Activated naive CD8-positive, alpha-beta T cell treated with anti-CD3 and anti-CD28 coated beads for 36 hours (primary cell): ENCODE results near the gene PIH1D1. TPM values are rescaled to one million over a fixed set of nuclear protein-coding genes. Genes with fewer than 3 reads are reported as not detected.
A peak's percentile ranks its signal among the peaks of the same experiment; 100 is the strongest.
"Not testable (repeated sequence)": the region's sequence is repeated elsewhere in the genome, so short reads cannot be mapped to it uniquely, and the experiment has no call there.

Experiments
- DNase-seq: peaks from one replicate; pipeline ENCODE4 v3.0.0; 2021
- H3K27ac Mint-ChIP-seq: one replicate; pipeline ENCODE4 v1.8.0; 2022; ENCODE audit warnings: mild to moderate bottlenecking, moderate library complexity, mixed read lengths
- H3K27me3 Mint-ChIP-seq: one replicate; pipeline ENCODE4 v1.8.0; 2022; ENCODE audit warnings: mild to moderate bottlenecking, mixed read lengths
- H3K36me3 Mint-ChIP-seq: one replicate; pipeline ENCODE4 v1.8.0; 2021; ENCODE audit warnings: mild to moderate bottlenecking, mixed read lengths
- H3K4me1 Mint-ChIP-seq: one replicate; pipeline ENCODE4 v1.8.0; 2021; ENCODE audit warnings: mixed read lengths
- H3K4me3 Mint-ChIP-seq: one replicate; pipeline ENCODE4 v1.8.0; 2022; ENCODE audit warnings: mild to moderate bottlenecking, moderate library complexity, mixed read lengths
- H3K9me3 Mint-ChIP-seq: one replicate; pipeline ENCODE4 v1.8.0; 2022; ENCODE audit warnings: mixed read lengths
- total RNA-seq, 2 experiments: library from RNA; stranded (reverse); gene quantifications; one replicate each; pipeline ENCODE4 v1.2.3, GENCODE V29; 2021

The PIH1D1 gene
- total RNA-seq, 2 experiments from 2014 or later = 140 to 141 TPM

DNA sequence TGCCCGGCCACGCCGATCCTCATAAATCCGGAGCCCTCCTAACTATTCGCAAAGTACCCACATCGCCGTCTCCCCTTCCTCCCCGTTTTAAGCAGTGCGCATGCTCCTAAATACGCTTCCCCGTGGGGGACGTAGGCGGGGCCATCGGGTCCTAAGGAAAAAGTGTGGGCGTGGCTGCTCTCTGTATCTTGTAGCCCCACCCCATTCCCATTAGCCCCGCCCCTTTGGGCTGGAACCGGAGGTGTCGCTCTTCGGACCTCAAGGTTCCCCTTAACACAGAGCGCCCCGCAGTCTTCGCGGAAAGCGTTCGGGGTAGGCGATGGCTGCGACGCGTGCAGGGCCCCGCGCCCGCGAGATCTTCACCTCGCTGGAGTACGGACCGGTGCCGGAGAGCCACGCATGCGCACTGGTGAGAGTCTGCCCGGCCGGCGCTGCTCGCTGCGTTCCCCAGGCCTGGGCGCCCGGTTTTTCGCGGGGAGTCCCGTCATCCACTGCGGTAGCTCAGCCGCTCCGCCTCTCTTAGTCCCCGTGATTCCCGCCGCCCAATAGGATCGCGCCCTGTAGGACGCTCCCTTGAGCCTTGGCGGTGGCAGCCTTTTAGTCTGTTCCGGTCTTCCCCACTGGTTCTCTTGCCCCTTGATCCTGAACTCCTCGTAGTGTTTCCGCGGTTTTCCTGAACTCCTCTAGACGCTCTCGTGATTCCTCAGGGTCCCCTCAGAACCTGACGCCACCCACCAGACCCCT, 1.6 kb upstream of the PIH1D1 start, which contains the start of gene ALDH16A1:
Gene ALDH16A1 (plus strand): TSS at position 213 of the 744 bp plus-strand sequence. CDS start 107 bp downstream, at position 320.
- peak; percentile 99 for DNase-seq
- peak within 1 kb of the TSS; percentile 99 for H3K4me3 Mint-ChIP-seq
- no peaks in the 10 kb centered on the region for H3K27me3 Mint-ChIP-seq
- H3K36me3 Mint-ChIP-seq = peaks cover 28% of the 10 kb centered on the region
- H3K9me3 Mint-ChIP-seq = no peaks in the 10 kb centered on the region
- H3K4me1 Mint-ChIP-seq = peaks cover 39% of the 10 kb centered on the region
- H3K27ac Mint-ChIP-seq = peak within 1 kb of the TSS; percentile 100

GRCh38 chr19:49450405-49450804, 1.2 kb downstream of the PIH1D1 start:
- no peaks in the 10 kb centered on the region for H3K27me3 Mint-ChIP-seq
- no peaks in the 10 kb centered on the region for H3K9me3 Mint-ChIP-seq
- H3K4me3 Mint-ChIP-seq = peak overlapping the region; percentile 99
- peaks cover 30% of the 10 kb centered on the region for H3K36me3 Mint-ChIP-seq
- H3K27ac Mint-ChIP-seq = peak overlapping the region; percentile 100
- H3K4me1 Mint-ChIP-seq = peaks cover 37% of the 10 kb centered on the region
- DNase-seq = no peak

DNA sequence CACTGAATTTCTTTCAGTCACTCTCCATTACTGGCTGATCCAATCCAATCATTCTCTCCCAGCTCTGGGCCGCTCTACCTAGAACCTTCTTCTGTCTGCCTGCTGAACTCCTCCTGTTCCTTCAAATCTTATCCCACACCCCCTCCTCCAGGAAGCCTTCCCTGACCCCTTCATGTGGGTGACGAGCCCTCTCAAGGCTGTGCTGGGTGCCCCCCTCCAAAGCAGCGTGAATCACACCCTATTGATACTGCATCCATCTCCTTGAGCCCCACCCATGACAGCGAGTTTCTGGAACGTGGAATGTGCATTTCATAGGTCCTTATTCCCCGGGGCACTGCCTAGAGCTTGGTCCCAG, 3.2 kb downstream of the PIH1D1 start:
- H3K4me3 Mint-ChIP-seq = peak overlapping the region; percentile 30
- H3K9me3 Mint-ChIP-seq = no peaks in the 10 kb centered on the region
- no peak for DNase-seq
- peak overlapping the region; percentile 54 for H3K27ac Mint-ChIP-seq
- H3K36me3 Mint-ChIP-seq = peaks cover 26% of the 10 kb centered on the region
- no peaks in the 10 kb centered on the region for H3K27me3 Mint-ChIP-seq
- H3K4me1 Mint-ChIP-seq = peaks cover 38% of the 10 kb centered on the region

- peak overlapping the region; percentile 54 for H3K27ac Mint-ChIP-seq
- H3K4me3 Mint-ChIP-seq = no peak overlapping the region
- no peaks in the 10 kb centered on the region for H3K9me3 Mint-ChIP-seq
- H3K27me3 Mint-ChIP-seq = peaks cover 5% of the 10 kb centered on the region
- peak; percentile 60 for DNase-seq
- peaks cover 26% of the 10 kb centered on the region for H3K36me3 Mint-ChIP-seq
- H3K4me1 Mint-ChIP-seq = peaks cover 37% of the 10 kb centered on the region
These were observed 3.9 kb downstream of the PIH1D1 start for GRCh38 chr19:49447485-49448431.

DNA sequence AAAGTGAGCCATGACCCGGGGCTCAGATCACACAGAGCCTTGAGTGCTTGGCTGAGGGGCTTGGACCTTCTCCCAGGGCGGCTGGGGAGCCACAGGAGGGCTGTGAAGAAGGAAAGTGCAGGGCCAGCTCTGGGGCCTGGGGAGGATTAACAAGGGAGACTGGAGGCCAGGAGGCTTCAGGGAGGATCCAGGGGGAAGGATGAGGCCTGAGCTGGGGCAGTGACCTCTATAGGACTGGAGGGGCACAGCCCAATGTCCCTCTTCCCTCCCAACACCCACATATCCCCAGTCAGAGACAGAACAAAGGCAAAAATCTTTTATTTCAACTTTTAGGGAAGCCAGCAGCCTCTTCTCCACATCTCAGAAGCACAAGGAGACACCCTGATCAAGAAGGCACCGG, 5.6 kb downstream of the PIH1D1 start:
- DNase-seq = no peak
- Mint-ChIP-seq H3K27me3 (peaks cover 21% of the 10 kb centered on the region), H3K4me3 (no peak overlapping the region), H3K36me3 (peaks cover 21% of the 10 kb centered on the region), H3K4me1 (peaks cover 37% of the 10 kb centered on the region), H3K27ac (peak overlapping the region; percentile 69), H3K9me3 (no peaks in the 10 kb centered on the region)

GRCh38 chr19:49444100-49444700, 7.4 kb downstream of the PIH1D1 start:
- Mint-ChIP-seq H3K4me3 (peak overlapping the region; percentile 79), H3K36me3 (peaks cover 12% of the 10 kb centered on the region), H3K27me3 (peaks cover 39% of the 10 kb centered on the region), H3K4me1 (peaks cover 29% of the 10 kb centered on the region)
- not testable (repeated sequence) for H3K27ac Mint-ChIP-seq, DNase-seq, H3K9me3 Mint-ChIP-seq

- H3K27me3 Mint-ChIP-seq = peaks cover 46% of the 10 kb centered on the region
- H3K27ac Mint-ChIP-seq = peak overlapping the region; percentile 86
- peaks cover 27% of the 10 kb centered on the region for H3K4me1 Mint-ChIP-seq
- H3K9me3 Mint-ChIP-seq = no peaks in the 10 kb centered on the region
- H3K4me3 Mint-ChIP-seq = peak overlapping the region; percentile 79
- DNase-seq = peak; percentile 95
- H3K36me3 Mint-ChIP-seq = peaks cover 9% of the 10 kb centered on the region
These were observed 8.1 kb downstream of the PIH1D1 start for GRCh38 chr19:49443366-49444099.

DNA sequence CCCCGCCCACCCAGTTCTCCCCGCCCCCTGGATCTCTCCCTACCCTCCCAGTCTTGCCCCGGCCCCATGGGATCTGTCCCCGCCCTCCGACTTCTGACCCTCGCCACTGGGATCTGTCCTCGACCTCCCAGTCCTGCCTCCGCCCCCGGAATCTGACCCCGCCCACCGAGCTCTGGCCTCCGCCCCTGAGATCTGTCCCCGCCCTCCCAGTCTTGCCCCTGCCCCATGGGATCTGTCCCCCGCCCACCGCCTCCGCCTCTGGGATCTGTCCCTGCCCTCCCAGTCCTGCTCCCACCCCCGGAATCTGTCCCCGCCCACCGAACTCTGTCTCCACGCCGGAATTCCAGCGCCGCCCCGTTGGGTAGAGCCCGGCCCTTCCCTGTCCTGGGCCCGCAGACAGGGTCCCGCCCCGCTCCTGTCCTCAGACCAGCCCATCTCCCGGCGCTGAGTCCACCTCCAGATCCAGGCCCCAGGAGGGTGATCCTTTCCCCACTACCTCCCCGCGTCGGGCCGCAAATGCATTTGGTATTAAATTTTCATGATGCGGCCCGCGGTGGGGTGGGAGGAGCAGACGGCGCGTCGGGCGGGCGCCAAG, 8.7 kb downstream of the PIH1D1 start:
- Mint-ChIP-seq H3K4me1 (peaks cover 22% of the 10 kb centered on the region), H3K27ac (no peak overlapping the region), H3K36me3 (peaks cover 5% of the 10 kb centered on the region), H3K9me3 (no peaks in the 10 kb centered on the region), H3K27me3 (peaks cover 52% of the 10 kb centered on the region), H3K4me3 (peak overlapping the region; percentile 79)
- DNase-seq = peak; percentile 59

DNA sequence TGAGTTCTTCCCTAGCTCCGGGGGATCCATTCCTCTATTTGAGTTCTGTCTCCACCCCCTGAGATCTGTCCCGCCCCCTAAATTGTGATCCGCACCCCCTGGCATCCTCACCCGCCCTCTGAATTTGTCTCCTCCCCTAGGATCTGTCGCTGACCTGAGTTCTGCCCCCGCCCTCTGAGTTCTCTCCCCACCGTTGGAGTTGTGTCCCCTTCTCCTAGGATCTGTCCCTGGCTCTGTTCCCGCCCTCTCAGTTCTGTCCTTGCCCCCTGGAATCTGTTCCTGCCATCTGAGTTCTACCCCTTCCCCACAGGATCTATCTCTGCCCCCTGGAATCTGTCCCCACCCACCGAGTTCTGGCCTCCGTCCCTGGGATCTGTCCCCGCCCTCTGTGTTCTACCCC, 9.3 kb downstream of the PIH1D1 start:
- Mint-ChIP-seq H3K9me3 (no peaks in the 10 kb centered on the region), H3K27me3 (peaks cover 57% of the 10 kb centered on the region), H3K27ac (no peak overlapping the region), H3K36me3 (peaks cover 5% of the 10 kb centered on the region), H3K4me1 (peaks cover 22% of the 10 kb centered on the region), H3K4me3 (peak overlapping the region; percentile 79)
- DNase-seq = no peak

- Mint-ChIP-seq H3K4me3 (peak overlapping the region; percentile 79), H3K27ac (no peak overlapping the region), H3K9me3 (no peaks in the 10 kb centered on the region), H3K4me1 (peaks cover 23% of the 10 kb centered on the region), H3K36me3 (peaks cover 5% of the 10 kb centered on the region), H3K27me3 (peaks cover 61% of the 10 kb centered on the region)
- no peak for DNase-seq
These were observed 9.7 kb downstream of the PIH1D1 start for GRCh38 chr19:49441960-49442350.

GRCh38 chr19:49441210-49441959, 10.2 kb downstream of the PIH1D1 start, which contains the start of gene SLC17A7:
SLC17A7 (minus strand) TSS chr19:49441527; CDS start chr19:49441379, 148 bp downstream.
- peaks cover 67% of the 10 kb centered on the region for H3K27me3 Mint-ChIP-seq
- DNase-seq = peak; percentile 50

DNA sequence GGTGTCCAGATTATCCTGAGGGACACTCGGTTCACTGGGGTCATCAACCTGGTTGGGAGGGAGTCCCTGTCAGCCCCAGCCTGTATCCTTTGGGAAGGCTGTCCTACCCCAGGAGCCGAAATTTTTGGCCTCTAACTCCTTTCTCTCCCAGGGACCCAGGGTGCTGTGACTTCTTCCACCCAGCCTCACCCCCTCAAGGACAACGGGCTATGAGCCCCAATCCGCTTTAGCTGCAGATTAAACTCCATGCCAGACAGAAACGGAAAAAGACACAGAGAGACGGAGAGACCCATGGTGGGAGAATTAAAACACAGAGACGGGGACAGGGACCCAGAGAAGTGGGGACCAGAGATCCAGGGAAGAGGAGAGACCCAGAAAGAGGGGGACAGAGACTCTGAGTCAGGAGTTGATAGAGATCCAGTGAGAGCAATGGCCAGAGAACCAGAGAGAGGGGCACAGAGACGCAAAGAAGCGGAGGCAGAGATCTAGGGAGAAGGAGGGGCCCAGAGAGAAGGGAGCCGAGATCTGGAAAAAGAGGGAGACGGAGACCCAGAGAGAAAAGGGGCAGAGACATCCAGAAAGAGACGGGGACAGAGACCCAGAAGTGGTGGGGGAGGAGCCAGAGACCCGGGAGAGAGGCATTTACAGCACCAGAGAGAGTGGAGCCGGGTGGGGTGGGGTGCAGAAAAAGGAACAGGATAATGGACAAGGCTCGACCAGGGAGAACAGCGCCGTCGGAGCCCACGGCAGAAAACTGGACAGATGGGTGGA, 11.0 kb downstream of the PIH1D1 start:
- no peak overlapping the region for H3K4me3 Mint-ChIP-seq
- peaks cover 32% of the 10 kb centered on the region for H3K4me1 Mint-ChIP-seq
- H3K9me3 Mint-ChIP-seq = no peaks in the 10 kb centered on the region
- no peak overlapping the region for H3K27ac Mint-ChIP-seq
- H3K36me3 Mint-ChIP-seq = peaks cover 2% of the 10 kb centered on the region
- DNase-seq = no peak
- peaks cover 75% of the 10 kb centered on the region for H3K27me3 Mint-ChIP-seq

More at GRCh38 chr19:49441210-49441959, 10.2 kb downstream of the PIH1D1 start, which contains the start of gene SLC17A7:
- Mint-ChIP-seq H3K9me3 (no peaks in the 10 kb centered on the region), H3K4me1 (peaks cover 27% of the 10 kb centered on the region), H3K27ac (no peak within 1 kb of the TSS), H3K4me3 (peak within 1 kb of the TSS; percentile 79), H3K36me3 (peaks cover 5% of the 10 kb centered on the region)

DNA sequence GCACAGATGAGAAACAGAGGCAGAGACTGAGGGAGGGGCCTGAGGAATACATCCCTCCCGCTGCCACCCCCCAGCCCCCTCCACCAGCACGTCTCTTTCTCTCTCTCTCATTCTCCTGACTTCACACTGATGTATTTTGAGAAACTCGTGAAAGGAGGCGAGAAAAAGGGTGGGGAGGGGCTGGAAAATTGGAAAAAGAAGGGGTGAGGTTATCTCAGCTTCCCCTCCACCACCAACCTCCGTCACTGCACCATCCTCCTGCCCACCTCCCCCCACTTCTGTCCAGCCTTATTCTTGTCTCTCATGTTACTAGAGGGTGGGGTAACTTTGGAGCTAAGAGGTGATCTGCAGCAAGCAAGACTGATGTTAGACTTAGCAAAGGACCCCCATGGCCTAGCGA, 11.8 kb downstream of the PIH1D1 start:
- H3K4me1 Mint-ChIP-seq = peaks cover 27% of the 10 kb centered on the region

More for the DNA sequence above, 11.8 kb downstream of the PIH1D1 start:
- Mint-ChIP-seq H3K36me3 (peaks cover 2% of the 10 kb centered on the region), H3K27ac (no peak overlapping the region), H3K27me3 (peaks cover 83% of the 10 kb centered on the region), H3K4me3 (no peak overlapping the region), H3K9me3 (no peaks in the 10 kb centered on the region)
- DNase-seq = no peak
